Myocyte (in vitro differentiated cells): ENCODE data around the gene SSBP4. TPM values are rescaled to one million over a fixed set of nuclear protein-coding genes. Genes with fewer than 3 reads are reported as not detected.

Experiments
- DNase-seq: peaks from one replicate; pipeline ENCODE4 v3.0.0-alpha.2; 2012; ENCODE audit warnings: low read depth
- total RNA-seq: library from RNA; depleted of rRNA; stranded (reverse); fragments of >200 nt; gene quantifications from 2 replicates; pipeline ENCODE4 v1.2.3, GENCODE V29; 2014

Gene SSBP4
- total RNA-seq, 1 donor from 2014 or later = 134 TPM

DNA sequence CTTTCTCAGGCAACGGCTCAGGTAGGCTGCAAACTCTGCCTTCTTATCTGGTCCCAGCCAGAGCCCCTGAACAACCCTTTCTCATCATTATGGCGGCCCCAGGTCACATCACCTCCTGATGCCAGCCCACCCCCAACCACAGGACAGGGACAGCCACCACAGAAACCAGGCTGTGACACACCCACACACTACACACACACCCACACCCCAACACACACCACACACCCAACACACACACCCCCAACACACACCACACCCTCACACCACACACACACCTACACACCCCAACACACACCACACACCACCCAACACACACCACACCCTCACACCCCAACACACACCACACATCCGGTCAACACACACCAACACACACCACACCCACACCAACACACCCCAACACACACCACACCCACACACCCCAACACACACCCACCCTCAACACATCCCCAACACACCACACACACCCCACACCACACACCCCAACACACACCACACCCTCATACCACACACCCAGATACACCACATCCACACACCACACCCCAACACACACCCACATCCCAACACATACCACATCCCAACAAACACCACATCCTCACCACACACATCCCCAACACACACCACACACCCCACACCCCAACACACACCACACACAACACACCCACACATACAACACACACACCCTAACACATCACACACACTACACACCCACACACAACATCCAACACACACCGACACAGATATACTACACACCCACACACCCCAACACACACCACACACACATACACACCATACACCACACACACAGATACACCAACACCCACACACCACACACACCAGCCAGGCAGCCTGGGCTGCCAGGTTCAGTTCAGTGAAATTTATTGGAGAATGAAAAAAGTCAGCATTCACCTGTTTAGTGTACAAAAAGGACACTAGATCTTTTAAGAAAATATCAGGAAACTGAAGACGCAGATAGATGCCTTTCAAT lies 22.9 kb downstream of the SSBP4 start:
- no peak for DNase-seq

DNA sequence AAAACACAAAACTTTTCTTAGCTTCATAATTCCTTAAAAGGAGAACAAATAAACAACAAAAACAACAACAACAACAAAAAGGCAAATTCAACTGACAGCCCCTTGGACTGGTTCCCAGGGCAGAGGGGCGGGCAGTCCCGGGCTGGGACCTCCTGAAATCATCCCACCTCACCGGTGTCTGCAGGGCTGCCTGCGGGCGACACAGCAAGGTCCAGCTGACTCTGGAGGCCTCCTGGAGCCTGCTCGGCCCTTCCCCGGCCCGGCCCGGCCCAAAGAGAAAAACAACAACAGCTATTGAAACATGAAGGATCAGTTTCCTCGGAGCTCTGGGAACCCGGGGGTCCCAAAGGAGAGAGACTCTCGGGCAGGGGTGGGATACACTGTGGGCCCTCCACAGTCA lies 23.7 kb downstream of the SSBP4 start:
- DNase-seq = no peak

DNA sequence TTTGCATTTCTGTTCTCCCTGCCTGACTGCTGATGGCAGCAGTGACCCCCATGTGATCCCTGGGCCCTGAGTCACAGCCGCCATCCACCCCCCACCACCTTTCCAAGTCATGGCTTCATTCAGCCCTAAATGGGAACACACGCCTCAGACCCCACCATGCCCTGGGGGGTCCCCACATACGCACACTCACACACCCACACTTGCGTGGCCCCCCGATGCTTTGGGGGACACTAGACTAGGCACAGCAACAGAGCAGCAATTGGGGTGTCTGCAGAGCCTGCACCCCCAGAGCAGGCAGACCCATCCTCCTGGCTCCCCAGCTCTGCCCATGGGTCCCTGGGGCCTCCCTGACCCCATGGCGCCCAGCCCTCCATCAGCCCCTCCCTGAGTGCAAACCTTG lies 24.2 kb downstream of the SSBP4 start:
- no peak for DNase-seq

DNA sequence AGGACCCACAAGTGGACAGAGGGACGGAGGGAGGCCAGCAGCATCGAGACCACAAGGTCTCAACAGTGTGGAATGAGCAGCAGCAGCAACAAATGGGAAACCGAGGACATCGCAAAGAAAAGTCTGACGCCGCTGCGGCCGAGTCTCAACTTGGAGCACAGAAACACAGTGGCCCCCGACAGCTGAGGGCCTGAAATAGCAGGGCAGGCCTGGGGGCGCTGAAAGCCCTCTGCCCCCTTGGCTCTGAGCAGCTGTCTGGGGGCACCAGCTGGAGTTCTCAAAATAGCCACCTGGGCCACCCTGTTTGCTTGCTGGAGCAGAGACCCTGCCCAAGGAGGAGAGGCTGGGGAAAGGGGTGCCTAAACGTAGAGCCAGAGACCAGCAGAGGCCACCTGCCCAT lies 24.6 kb downstream of the SSBP4 start:
- DNase-seq = peak; percentile 91

DNA sequence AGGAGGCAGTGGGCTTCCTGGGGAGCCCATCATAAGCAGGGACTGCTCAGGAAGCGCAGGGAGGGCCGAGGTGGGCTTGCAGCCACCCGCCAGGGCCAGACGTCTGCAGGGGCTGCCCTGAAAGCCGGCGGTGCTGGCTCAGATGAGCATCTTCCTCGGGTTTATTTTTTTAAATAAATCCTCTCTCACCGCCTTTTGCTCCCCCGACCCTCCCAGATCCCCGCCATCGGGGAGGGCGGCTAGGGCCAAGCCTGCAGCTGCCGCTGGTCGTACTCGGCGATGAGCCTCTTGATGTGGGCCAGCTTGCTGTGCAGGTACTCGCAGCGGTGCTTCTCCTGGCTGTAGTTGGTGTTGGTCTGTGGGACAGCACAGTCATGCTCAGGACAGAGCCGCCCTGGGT lies 25.3 kb downstream of the SSBP4 start:
- DNase-seq = peak; percentile 38

DNA sequence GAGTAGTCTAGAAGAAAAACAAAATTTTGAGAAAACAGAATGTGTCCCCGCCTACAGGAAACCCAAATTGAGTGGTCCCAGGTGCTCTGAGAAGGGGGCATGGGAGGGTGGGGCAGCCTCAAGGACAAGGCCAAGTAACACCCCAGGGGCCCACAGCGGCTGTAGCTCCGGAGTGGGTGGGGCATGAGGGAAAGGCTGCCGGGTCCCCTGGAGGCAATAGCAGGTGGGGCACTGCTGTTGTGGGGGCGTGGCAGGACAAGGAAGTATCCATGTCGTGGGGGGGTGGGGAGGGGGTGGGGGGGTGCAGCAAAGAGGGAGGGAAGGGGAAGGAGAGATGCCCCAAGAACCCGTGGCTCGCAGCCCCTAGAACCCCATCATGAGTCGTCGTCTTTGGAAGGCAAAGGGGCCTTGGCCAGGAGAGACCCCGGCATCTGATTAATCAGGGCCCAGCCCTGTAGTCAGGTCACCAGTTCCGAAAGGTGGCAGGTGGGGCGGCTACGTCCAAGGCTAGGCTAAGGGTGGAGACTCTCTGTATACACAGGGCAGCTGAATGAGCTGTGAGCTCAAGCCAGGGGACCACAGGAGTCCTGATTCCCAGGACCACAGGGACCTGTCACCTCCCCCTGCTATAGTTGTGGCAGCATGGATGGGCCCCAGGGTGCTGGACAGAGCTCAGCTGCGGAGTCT lies 26.2 kb downstream of the SSBP4 start:
- DNase-seq = peak; percentile 40

DNA sequence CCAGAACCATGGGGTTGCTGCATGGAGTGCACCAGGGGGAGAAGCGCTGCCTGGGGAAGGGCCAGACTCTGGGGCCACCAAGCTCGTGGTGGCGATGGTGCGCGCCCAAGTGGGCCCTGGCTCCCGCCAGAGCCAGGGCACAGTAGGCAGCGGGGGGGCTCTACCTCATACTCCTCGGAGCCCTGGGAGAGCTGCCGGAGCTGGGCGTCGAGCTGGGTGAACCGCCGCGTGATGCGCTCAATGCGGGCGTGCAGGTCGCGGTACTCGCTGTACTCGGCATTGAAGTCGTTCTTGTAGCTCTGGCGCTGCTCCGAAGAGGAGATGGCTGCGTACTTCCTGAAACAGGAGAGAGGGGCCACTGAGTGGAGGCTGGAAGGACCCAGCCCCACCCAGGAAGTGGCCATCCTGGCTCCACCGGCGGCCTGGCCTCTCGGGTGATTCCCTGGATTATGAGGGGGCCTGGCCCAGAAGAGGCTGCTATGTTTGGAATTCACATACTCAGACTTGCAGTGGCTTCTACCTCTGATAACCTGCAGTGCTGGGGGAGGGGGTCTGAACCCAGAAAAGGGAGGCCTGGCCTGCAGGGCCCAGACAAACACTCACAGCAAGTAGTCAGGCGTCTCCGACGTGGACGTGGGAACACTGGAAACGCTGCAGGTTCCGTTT lies 27.1 kb downstream of the SSBP4 start:
- no peak for DNase-seq

DNA sequence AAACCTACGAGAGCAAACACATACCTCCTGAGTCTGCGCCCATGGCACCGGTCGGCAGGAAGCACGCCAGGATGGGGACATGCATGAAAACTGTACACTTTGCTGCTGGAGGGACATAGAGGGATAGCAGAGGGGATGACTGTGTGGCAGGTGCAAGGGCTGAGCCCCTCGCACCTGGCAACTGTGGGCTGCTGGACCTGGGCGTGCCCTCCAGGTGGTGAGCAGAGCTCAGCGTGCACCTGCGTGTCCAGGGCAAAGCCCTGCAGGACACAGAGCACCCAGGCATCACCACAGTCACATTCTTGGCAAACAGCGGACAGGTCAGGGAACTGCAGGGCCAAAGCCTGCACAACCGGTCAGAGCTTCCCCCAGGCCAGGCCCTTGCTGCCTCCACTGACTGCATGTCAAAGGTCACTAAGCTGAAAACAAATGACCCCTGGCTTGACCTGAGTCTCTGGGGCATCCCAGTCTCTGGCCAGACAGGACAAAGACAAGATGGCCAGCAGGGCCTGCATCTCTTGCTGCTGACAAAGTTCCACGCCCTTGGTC lies 27.7 kb downstream of the SSBP4 start:
- DNase-seq = no peak

DNA sequence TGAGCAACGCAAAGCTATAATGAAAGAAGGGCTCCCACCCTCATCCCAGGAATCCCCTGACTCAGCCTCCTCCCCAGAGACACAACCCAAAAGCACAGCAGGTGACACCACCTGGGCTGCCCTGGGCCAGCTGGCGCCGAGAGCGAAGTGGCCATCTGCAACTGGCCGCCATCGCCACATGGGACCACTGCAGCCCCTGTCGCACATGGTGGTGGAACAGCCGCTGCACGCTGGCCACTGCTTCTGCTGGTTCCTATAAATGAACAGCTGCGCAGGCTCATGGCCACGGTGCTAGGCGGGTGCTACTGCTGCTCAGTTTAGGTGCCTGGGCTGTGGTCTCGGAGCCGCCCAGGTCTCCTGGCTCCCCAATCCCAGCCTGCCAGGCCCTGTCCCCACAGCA lies 30.4 kb downstream of the SSBP4 start:
- no peak for DNase-seq

DNA sequence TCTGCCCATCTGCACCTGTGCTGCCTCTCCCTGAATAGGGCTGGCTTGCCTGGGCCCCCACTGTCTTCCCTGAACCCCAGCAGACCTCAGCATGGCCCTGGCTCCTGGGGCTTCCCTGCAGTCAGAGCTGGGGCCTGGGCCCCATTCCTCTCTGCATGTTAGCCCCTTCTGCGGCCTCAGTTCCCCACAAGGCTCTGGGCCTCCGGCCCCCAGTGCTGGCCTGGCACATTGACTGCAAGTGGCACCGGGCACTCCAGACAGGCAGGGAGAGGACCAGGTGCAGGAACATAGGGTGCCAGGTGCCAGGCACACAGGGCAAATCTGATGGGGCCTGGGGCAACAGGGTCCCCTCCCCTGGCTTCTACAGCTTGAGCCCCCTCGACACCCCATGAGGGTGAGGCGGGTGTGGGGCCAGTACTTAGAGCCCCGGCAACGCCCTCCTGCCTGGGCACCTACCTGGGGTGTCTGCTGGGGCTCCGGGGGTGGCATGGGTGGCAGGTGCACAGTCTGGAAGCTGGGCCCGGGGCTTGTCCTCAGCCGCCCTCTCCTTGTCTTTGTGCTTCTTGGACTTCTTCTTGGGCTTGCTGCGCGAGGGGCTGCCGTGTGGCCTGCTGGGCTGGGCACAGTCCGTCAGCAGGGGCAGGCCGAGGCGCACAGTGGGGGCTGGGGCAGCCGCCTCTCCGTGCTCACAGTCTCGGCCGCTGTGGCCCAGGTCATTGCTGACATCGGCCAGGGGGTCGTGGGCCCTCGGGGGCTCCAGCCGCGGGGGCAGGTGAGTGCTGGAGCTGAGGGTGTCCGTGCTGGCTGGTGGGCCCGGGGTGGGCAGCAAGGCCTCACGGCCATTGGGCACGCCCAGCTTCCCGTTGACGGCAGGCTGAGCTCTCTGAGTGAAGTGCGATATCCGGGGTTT lies 31.1 kb downstream of the SSBP4 start:
- DNase-seq = no peak

DNA sequence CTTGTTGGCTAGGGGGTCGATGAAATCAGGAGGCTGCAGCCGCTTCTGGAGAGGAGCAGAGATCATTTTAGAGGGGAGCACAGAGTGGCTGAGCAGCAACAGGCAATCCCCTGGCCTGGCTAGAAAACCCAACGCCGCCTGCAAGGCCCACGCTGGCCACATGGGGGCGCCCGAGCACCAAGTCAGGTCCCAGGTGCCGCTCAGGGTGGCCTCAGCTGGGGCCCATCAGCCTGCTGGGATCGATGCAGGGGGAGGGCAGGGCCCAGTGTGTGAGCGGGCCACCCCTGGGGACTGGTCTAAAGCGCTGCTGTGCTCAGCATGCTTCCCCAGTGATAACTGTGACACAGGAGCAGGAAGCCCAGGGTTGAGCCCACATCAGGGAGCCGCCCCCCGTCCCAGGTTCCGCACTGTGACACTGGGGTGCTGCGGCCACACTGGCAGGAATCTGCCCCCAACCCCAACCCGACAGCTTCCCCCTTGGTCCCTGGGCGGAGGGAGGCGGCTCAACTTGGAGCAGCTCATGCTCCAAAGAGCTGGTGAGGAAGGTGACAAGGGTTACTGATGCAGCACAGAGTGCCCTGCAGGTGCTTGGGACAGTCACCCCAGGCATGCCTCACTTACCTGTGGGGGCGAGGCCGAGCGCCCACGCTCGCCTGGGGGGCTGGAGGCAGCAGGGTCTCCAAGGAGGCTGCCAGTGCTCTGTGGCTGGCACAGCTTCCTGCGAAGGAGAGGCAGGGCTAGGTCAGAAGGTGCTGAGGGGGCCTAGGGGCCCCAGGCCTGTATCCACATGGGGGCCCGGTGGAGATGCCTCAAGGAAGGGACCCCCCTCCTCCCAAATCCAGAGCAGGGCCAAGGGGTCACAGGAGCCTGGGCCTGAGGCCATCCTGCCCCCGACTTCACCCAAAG lies 32.0 kb downstream of the SSBP4 start:
- peak; percentile 78 for DNase-seq

DNA sequence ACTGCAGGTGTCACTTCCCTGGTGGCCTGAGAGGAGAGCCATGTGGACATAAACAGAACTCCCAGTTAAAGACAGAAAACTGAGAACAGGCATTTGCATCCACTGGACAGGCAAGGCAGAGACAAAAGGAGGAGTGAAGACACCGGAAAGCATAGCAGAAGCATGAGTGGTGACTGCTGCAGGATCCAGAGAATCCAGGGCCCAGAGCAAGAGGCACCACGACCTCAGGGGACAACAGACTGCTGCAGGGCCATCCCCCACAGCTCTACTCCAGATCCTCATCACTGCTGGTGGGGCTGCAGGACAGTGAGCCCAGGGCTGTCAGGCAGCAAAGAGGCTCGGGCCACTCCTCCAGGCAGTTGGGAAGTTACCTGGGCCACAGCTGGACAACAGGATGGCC lies 33.2 kb downstream of the SSBP4 start:
- no peak for DNase-seq

DNA sequence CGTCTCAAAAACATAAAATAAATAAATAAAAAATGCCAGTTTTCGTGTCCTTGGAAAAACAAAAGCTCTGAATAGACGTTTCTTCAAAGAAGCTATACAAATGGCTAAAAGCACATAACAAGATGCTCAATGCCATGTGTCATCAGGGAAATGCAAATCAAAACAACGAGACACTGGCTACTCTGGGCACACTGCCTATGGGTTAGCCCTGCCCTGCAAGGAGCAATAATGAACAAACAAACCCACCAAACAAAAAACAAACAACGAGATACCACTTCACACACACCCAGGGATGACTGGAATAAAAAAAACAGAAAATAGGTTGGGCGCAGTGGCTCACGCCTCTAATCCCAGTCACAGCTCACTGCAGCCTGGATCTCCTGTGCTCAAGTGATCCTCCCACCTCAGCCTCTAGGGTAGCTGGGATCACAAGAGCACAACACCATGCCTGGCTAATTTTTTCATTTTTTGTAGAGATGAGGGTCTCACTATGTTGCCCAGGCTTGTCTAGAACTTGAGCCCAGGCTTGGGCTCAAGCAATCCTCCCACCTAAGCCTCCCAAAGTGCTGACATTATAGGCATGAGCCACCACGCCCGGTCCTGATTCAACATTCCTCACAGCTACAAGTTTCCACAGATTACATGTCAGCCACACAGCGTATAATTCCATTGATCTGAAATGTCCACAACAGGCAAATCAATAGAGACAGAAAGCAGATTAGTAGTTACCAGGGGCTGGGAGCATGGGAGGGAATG lies 34.2 kb downstream of the SSBP4 start:
- DNase-seq = no peak

DNA sequence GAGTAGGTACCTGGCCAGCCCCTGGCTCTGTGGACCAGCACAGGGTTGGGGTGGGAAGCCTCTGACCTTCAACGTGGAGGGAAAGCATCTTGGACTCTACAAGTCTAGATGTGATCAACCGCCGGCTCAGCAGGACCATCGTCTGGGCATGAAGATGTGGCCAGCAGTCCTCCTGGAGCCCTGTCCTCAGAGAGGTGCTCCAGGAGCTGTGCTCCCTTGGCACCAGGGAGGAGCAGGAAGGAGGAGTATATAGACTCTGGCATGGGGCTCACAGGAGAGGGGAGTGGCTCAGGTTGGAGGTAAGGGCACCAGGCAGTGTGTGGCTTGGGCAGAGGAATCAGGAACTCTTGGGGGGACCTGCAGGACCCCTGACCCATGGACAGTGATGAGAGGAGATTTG lies 37.1 kb downstream of the SSBP4 start:
- no peak for DNase-seq

DNA sequence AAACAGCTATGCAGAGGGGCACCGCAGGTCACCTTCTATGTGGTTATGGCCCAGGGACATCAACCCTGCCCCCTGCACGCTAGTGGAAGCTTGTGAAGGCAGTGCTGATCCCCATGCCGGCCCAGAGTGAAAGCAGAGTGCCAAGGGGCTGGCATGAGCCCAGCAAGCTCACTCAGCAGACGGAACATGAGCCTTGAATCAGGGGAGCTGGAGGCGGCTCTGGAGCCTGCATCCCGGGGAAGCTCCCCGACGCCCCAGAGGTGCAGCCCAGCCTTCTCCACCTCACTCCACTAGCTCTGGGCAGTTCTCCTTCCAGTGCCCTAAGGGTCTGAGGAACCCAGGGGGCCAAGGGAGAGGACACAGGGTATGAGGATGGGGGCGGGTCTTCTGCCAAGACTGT lies 37.8 kb downstream of the SSBP4 start:
- no peak for DNase-seq

DNA sequence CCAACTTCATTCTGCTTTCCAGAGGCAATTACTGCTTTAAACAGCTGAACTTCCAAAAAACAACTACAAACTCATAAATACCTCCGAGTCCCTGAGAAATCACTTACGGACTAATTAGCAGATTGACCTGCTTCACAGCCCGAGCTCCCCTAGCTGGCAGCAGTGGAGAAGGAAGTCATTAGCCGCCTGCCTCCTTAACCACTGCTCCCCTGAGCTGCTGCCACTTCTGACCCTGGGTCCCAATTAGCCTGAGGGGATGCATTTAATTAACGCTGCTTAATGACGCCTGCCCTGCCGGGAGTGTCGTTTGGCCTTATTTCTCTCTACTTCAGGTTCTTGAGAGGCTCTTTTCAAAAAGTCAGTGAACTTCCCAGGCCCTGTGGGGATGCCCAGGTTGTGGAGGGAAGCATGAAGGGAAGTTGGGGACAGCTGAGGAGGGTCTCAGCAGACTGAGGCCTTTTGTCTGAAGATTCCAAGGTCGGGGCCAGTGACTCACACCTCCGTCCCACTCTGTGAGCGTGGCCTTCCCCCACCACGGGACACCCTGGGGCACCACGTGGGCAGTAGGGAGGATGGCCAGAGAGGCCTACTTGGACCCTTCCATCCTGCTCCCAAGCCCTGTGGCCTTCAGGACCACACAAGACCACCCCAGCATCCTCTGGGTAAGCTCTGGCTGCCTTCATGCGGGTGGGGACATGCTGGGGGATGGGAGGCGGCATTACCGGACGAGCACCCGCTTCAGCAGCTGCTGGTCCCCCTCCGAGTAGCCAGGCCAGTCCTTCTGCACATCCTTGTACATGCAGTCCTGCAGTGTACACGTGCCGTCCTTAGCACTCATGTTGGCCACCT lies 38.5 kb downstream of the SSBP4 start:
- no peak for DNase-seq

DNA sequence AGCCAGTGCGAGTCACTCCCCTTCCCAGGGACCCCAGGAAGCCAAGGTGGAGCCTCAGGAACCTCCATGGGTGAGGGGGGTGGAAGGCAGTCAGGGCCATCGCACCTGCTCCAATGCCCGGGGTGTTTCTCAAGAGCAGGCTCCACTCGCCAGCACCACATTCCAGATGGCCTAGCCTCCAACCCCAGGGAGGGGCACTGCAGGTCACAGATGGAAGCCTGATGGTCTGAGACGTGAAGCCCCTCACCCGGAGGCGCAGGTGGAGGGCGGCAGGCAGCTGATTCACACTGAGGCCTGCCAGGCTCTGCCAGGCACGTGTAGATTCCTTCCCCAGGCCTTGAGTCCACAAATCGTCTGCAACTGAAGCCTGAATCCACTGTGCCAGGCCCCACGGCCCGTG lies 41.7 kb downstream of the SSBP4 start:
- DNase-seq = peak; percentile 68

DNA sequence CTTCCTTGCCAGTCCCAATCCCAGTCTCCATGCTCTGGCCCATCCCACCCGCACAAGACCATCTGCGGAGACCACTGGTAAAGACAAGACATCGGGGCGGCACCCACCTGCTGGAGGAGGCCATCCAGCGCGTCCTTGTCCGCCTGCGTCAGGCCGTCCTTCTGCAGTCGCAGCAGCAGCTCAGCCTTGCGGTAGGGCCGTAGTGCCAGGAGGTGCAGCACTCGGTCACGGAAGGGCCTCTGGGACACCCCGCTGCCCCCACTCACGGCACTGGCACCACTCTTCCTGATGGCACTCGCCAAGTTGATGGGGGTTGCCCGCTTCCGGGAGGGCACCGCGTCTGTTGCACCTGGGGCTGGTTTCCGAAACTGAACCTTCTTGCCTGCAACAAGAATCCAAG lies 42.3 kb downstream of the SSBP4 start:
- DNase-seq = no peak
